Mucosa of descending colon (tissue), 3 donors: ENCODE results near the gene NBEAL2. TPM values are rescaled to one million over a fixed set of nuclear protein-coding genes. Genes with fewer than 3 reads are reported as not detected.

Source experiments
- ATAC-seq: fragments of 200-7000 bp; cut with Tn5 transposase; one replicate; pipeline ENCODE4 v1.9.1; 2020; ENCODE audit warnings: mild to moderate bottlenecking, moderate library complexity
- DNase-seq, 3 donors: peaks; one replicate each; pipeline ENCODE4 v3.0.0-alpha.2; 2020
- H3K36me3 ChIP-seq: fragments of 200-600 bp; one replicate; pipeline ENCODE4 v1.8.0; 2021; ENCODE audit warnings: low read depth, mild to moderate bottlenecking
- H3K4me1 ChIP-seq: fragments of 200-600 bp; one replicate; pipeline ENCODE4 v1.8.0; 2021; ENCODE audit warnings: low read depth, mild to moderate bottlenecking
- H3K4me3 ChIP-seq: fragments of 200-600 bp; one replicate; pipeline ENCODE4 v1.8.0; 2021; ENCODE audit warnings: mild to moderate bottlenecking
- H3K9me3 ChIP-seq: fragments of 200-600 bp; one replicate; pipeline ENCODE4 v1.8.0; 2021; ENCODE audit warnings: mild to moderate bottlenecking
- intact Hi-C, 2 donors: fragments of 100-400 bp; cut with DNase I in 1 of 2; cut with micrococcal nuclease in 1 of 2; formaldehyde crosslinking; loops; one replicate each; pipeline versions ENCODE4 v1.11.0 to v1.11.1; 2022; cut with DNase I, micrococcal nuclease
- total RNA-seq, 3 donors: library from RNA; stranded (reverse); fragmentation: NEBNext Ultra II Directional in 2 of 3; extraction: Animal tissue kit (Norgen Biotek cat#: 25700) in 2 of 3; gene quantifications; one replicate each; pipeline versions ENCODE4 v1.2.1 to v1.2.4, GENCODE V29; 2021 to 2023
- TF ChIP-seq, protein P1 (sequence below): fragments of 200-600 bp; IDR thresholded peaks from one replicate; pipeline ENCODE4 v1.8.0; 2022; ENCODE audit warnings: antibody characterized with exemption, mild to moderate bottlenecking
- donor health status: DM: no; HTN: no; CAD: no; lungs with moderate emphysema.
- donor health status: DM: no; HTN: no; CAD: no.
- donor health status: DM: no; HTN: yes; CAD: no.

Gene NBEAL2
- total RNA-seq, 3 donors from 2014 or later, result 49.2 to 94.0 (median 53.7) TPM

- intact Hi-C loops, result loop anchor here (5.0 to 10.0 kb wide), 3 partner anchors 69 to 291 kb away; partner anchors contain the start of gene TMIE (in 1 of the 2)
- Histone ChIP-seq H3K4me1 (no peaks in the 10 kb centered on the region), H3K4me3 (no peak overlapping the region), H3K9me3 (no peaks in the 10 kb centered on the region), H3K36me3 (peaks cover 3% of the 10 kb centered on the region)
- TF ChIP-seq, protein P1, sequence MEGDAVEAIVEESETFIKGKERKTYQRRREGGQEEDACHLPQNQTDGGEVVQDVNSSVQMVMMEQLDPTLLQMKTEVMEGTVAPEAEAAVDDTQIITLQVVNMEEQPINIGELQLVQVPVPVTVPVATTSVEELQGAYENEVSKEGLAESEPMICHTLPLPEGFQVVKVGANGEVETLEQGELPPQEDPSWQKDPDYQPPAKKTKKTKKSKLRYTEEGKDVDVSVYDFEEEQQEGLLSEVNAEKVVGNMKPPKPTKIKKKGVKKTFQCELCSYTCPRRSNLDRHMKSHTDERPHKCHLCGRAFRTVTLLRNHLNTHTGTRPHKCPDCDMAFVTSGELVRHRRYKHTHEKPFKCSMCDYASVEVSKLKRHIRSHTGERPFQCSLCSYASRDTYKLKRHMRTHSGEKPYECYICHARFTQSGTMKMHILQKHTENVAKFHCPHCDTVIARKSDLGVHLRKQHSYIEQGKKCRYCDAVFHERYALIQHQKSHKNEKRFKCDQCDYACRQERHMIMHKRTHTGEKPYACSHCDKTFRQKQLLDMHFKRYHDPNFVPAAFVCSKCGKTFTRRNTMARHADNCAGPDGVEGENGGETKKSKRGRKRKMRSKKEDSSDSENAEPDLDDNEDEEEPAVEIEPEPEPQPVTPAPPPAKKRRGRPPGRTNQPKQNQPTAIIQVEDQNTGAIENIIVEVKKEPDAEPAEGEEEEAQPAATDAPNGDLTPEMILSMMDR, result no peak
- no peak for ATAC-seq
- peak in 2 of 3 donors; percentile 21 to 50 for DNase-seq
Measured at GRCh38 chr3:46995901-46996562, 16.6 kb downstream of the NBEAL2 start.

DNA sequence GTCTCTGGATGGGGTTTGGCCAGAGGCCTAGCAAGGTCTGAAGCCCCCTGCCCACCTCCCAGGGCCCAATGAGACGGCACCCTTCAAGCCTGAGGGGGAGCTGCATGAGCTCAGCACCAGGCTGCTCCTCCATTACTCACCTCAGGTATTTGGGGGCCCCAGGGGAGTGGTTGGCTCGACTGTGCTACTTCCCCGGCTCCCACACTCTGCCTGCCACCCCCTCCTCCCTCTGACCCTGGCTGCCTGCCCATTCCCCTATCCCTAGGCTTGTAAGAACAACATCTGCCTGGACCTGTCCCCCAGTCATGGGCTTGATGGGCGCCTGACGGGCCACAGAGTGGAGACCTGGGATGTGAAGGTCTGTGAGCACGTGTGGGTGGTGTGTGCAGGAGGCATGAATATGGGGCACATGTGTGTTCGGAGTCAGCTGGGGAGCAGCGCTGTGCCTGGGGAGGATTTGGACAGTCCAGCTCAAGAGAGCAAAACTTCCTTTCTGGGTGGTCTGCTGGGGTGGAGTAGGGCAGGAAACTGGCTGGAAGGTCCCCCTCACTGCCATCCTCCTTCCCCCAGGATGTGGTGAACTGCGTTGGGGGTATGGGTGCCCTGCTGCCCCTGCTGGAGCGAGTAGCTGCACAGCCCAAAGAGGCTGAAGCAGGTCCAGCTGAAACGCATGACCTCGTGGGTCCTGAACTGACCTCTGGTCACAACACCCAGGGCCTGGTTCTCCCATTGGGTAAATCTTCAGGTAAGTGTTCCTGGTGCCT, 17.4 kb downstream of the NBEAL2 start:
- Histone ChIP-seq H3K36me3 (peaks cover 6% of the 10 kb centered on the region), H3K4me1 (no peaks in the 10 kb centered on the region), H3K9me3 (no peaks in the 10 kb centered on the region), H3K4me3 (no peak overlapping the region)
- DNase-seq, result peak in 1 of 3 donors; percentile 29
- intact Hi-C loops, result loop anchor here (5.0 to 10.0 kb wide), 3 partner anchors 70 to 292 kb away; partner anchors contain the start of gene TMIE (in 1 of the 2)
- TF ChIP-seq, protein P1, result no peak
- no peak for ATAC-seq

DNA sequence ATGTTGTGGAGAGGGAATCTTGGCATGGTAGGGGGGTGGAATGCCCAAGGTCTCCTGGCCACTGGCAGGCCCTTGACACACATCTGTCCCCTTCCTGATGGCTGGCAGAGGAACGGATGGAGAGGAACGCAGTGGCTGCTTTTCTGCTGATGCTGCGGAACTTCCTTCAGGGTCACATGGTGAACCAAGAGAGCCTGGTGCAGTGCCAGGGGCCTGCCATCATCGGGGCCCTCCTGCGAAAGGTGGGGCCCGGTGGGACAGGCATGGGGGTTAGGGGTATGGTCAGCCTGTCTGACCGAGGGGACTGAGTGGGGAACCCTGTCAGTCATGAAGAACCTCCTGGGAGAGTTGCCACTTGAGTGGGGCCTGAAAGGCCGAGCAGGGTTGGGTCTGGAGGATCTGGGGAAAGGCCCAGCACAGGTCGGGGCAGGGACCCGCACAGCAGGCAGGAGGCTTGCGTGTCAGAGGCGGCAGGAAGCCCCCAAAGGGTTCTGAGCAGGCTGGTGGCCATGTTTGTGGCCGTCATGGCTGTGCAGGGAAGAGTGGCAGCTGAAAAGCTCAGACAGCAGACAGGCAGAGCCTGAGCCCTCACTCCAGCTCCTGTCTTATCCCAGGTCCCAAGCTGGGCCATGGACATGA, 18.1 kb downstream of the NBEAL2 start:
- Histone ChIP-seq H3K4me3 (no peak overlapping the region), H3K4me1 (no peaks in the 10 kb centered on the region), H3K9me3 (no peaks in the 10 kb centered on the region), H3K36me3 (peaks cover 6% of the 10 kb centered on the region)
- DNase-seq (peak in 2 of 3 donors; percentile 24 to 50), ATAC-seq (no peak)
- TF ChIP-seq, protein P1, result no peak
- intact Hi-C loops, result loop anchor here (5.0 to 10.0 kb wide), 3 partner anchors 70 to 293 kb away; partner anchors contain the start of gene TMIE (in 1 of the 2)

DNA sequence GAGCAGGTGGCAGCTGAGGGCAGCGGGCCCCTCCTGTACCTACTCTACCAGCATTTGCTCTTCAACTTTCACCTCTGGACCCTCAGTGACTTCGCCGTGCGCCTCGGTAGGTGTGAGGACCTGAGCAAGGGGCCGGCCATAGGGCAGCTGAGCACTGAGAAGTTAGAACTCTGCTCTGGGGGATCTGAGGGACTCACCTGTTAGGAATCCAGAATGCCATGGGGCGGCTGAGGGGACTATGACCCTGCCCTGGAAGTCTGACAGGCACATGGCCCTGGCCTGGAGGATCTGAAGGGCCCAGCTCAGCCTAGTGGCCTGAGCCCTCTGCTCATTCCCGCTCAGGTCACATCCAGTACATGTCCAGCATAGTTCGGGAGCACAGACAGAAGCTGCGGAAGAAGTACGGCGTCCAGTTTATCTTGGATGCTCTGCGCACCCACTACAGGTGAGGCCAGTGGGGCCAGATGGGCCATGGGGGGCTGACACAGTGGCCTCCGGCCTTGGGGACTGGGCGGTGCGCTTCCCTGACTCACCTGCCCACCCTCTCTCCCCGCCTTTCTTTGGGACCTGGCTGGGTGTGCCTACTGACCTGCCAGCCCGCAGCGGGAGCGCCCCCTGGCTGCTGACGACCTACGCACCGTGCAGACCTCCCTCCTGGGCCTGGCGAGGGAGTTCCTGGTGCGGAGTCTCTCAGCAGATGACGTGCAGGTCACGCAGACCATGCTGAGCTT, 18.8 kb downstream of the NBEAL2 start:
- TF ChIP-seq, protein P1, result peak; percentile 78
- Histone ChIP-seq H3K9me3 (no peaks in the 10 kb centered on the region), H3K4me1 (no peaks in the 10 kb centered on the region), H3K36me3 (peaks cover 6% of the 10 kb centered on the region), H3K4me3 (no peak overlapping the region)
- intact Hi-C loops, result loop anchor here (5.0 to 10.0 kb wide), 3 partner anchors 71 to 293 kb away; partner anchors contain the start of gene TMIE (in 1 of the 2)
- peak; percentile 87 for ATAC-seq
- DNase-seq, result peak; percentile 82 to 91 (median 89)
